PFSK-1 (cell line): Measurements from ENCODE around the gene STYK1.

Experiments used
- POLR2AphosphoS5 ChIP-seq: IDR thresholded peaks from 2 replicates; pipeline ENCODE4 v1.6.1; 2012; ENCODE audit warnings: low read depth, mild to moderate bottlenecking, control low read depth, low read length, moderate library complexity
- SIN3A ChIP-seq: IDR thresholded peaks from 2 replicates; pipeline ENCODE4 v1.6.1; 2012; ENCODE audit warnings: mild to moderate bottlenecking, low read length, moderate library complexity, borderline replicate concordance; ENCODE audit not compliant: insufficient read depth
- TF ChIP-seq, protein P1 (sequence below), 2 experiments: IDR thresholded peaks; 2 replicates each; pipeline versions ENCODE4 v1.6.1 to v1.8.0; 2011 to 2012; ENCODE audit warnings: low read depth in 2 of 2, low read length in 2 of 2, control low read depth in 1 of 2, inconsistent platforms in 1 of 2, mild to moderate bottlenecking in 1 of 2, moderate library complexity in 1 of 2; ENCODE audit not compliant: insufficient read depth in 1 of 2

DNA sequence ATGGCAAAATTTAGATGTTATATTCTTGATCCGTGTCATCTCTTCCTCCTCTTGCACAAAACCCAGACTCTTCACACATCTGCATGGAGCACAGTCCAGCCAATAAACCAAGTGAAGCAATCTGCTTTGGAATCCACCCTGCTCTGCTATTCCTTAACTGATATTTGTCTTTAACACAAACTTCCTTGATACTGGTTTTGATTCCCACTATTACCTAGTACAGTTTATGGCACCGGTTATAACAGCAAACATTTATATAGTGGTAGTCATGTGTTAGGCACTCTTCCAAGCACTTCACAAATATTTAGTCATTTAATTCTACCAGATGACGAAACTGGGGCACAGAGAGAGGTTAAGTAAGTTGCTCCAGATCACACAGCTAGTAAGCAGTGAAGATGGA, 12.5 kb downstream of the STYK1 start:
- TF ChIP-seq, protein P1, sequence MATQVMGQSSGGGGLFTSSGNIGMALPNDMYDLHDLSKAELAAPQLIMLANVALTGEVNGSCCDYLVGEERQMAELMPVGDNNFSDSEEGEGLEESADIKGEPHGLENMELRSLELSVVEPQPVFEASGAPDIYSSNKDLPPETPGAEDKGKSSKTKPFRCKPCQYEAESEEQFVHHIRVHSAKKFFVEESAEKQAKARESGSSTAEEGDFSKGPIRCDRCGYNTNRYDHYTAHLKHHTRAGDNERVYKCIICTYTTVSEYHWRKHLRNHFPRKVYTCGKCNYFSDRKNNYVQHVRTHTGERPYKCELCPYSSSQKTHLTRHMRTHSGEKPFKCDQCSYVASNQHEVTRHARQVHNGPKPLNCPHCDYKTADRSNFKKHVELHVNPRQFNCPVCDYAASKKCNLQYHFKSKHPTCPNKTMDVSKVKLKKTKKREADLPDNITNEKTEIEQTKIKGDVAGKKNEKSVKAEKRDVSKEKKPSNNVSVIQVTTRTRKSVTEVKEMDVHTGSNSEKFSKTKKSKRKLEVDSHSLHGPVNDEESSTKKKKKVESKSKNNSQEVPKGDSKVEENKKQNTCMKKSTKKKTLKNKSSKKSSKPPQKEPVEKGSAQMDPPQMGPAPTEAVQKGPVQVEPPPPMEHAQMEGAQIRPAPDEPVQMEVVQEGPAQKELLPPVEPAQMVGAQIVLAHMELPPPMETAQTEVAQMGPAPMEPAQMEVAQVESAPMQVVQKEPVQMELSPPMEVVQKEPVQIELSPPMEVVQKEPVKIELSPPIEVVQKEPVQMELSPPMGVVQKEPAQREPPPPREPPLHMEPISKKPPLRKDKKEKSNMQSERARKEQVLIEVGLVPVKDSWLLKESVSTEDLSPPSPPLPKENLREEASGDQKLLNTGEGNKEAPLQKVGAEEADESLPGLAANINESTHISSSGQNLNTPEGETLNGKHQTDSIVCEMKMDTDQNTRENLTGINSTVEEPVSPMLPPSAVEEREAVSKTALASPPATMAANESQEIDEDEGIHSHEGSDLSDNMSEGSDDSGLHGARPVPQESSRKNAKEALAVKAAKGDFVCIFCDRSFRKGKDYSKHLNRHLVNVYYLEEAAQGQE (IDR thresholded peaks at IDR 0.05; ENCODE audit: insufficient read depth in 1 of 2, low read depth in 2 of 2, low read length in 2 of 2): no peak
- TF ChIP-seq POLR2AphosphoS5 (no peak), SIN3A (no peak)
